ENCODE measurements around the gene HDAC4. TPM values are rescaled to one million over a fixed set of nuclear protein-coding genes. Genes with fewer than 3 reads are reported as not detected.

Gene HDAC4
- total RNA-seq, 1 experiment from 2014 or later: 61.5 TPM

DNA sequence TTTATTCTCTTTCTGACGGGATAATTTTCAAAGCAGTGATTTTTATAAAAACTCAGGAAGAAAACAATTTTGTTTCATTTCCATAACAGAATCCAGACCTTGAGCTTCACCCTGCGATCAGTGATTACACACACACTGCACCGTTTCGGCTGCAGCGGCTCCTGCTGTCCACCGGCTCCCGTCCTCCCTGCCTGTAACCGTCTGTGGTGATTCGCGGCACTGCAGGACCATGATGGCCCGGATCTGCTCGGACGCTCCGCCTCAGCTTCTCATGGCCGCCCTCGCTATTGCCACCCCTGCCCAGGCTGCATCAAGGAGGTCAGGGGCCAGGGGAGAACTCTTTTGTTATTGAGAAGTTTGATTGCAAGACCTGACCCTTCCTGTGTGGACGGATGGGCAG lies 306.9 kb downstream of the HDAC4 start:
- Histone ChIP-seq H3K9me3 (ENCODE audit: insufficient read depth, low read depth) (no peaks in the 10 kb centered on the region), H3F3A (ENCODE audit: insufficient read depth, low read depth) (no peaks in the 10 kb centered on the region), H3K79me2 (ENCODE audit: low read depth) (no peaks in the 10 kb centered on the region), H3K27me3 (ENCODE audit: insufficient read depth, low read depth) (no peaks in the 10 kb centered on the region), H3K4me2 (no peak overlapping the region), H2AFZ (no peak overlapping the region), H3K4me1 (replicated peaks; ENCODE audit: insufficient read depth) (no peaks in the 10 kb centered on the region), H4K20me1 (ENCODE audit: insufficient read depth) (no peaks in the 10 kb centered on the region), H3K27ac (no peak overlapping the region), H3K9me2 (ENCODE audit: insufficient read depth) (no peaks in the 10 kb centered on the region), H3K4me3 (no peak overlapping the region), H3K36me3 (ENCODE audit: low read depth) (no peaks in the 10 kb centered on the region)
- POLR2A ChIA-PET (ENCODE audit: unreplicated experiment): no interaction called here
- CTCF ChIA-PET: no interaction called here
- intact Hi-C loops (cut with micrococcal nuclease; ENCODE audit: unreplicated experiment): no loop called here
- no TSS peak for BruUV-seq (replicated peaks)
- DNase-seq: no peak
- no peak for TF ChIP-seq EZH2 (IDR thresholded peaks at IDR 0.05; ENCODE audit: low read depth)
- TF ChIP-seq, protein P1, sequence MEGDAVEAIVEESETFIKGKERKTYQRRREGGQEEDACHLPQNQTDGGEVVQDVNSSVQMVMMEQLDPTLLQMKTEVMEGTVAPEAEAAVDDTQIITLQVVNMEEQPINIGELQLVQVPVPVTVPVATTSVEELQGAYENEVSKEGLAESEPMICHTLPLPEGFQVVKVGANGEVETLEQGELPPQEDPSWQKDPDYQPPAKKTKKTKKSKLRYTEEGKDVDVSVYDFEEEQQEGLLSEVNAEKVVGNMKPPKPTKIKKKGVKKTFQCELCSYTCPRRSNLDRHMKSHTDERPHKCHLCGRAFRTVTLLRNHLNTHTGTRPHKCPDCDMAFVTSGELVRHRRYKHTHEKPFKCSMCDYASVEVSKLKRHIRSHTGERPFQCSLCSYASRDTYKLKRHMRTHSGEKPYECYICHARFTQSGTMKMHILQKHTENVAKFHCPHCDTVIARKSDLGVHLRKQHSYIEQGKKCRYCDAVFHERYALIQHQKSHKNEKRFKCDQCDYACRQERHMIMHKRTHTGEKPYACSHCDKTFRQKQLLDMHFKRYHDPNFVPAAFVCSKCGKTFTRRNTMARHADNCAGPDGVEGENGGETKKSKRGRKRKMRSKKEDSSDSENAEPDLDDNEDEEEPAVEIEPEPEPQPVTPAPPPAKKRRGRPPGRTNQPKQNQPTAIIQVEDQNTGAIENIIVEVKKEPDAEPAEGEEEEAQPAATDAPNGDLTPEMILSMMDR (conservative IDR thresholded peaks at IDR 0.05): no peak

DNA sequence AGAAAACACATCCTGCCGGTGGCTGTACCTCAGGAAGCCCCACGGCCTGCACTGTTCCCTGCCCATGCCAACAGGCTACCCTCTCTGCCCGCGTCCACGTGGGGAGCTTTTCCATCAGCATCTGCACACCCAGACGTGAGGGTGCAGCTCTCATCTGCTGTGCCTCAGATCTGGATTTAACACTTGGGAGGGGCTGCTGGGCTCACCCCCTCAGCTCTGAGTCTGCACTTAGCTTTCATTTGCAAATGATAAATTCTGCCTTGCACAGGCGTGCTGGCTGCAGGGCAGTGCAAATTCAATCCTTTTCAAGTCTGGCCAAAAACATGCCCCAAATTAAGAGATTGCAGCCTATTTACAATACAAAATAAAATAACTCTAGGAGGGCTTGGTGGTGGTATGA lies 307.3 kb downstream of the HDAC4 start:
- DNase-seq: no peak

DNA sequence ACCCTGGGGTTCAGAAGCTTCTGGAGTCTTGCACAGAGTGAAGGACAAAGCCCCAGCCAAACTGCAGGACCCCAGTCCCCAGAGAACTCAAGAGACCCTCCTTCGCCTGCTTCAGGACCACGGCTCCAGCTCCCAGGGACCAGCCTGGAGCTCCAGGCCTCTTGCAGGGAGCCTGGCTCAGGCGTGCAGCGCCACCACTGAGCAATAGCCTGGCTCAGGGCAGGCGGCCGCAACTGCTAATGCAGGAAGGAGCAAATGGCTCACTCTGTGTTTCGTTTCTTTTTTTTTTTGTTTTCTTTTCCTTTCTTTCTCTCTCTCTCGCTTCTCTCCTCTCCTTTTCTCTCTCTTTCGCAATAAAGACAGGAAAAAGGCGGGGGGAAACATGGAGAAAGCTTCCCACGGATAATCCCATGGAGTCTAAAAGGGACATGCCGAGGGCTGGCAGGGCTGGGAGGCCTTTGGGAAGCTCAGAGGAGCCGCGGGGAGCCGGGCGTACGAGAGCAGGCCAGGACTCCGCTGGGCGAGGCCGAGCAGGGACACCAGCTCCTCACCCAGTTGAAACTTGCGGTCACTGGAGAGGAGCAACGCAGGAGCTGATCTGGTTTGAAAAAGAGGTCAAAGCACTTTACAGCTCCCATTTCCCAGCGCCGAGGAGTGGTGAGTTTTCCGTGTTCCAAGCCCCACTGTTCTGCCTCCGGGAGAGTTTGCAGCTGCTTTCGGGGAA lies 308.1 kb downstream of the HDAC4 start:
- Histone ChIP-seq H3K4me2 (no peak overlapping the region), H3F3A (ENCODE audit: insufficient read depth, low read depth) (no peaks in the 10 kb centered on the region), H3K27ac (no peak overlapping the region), H3K9me3 (ENCODE audit: insufficient read depth, low read depth) (no peaks in the 10 kb centered on the region), H3K27me3 (ENCODE audit: insufficient read depth, low read depth) (no peaks in the 10 kb centered on the region), H2AFZ (no peak overlapping the region), H3K4me3 (no peak overlapping the region), H3K79me2 (ENCODE audit: low read depth) (no peaks in the 10 kb centered on the region), H3K9me2 (ENCODE audit: insufficient read depth) (no peaks in the 10 kb centered on the region), H4K20me1 (ENCODE audit: insufficient read depth) (no peaks in the 10 kb centered on the region), H3K4me1 (replicated peaks; ENCODE audit: insufficient read depth) (no peaks in the 10 kb centered on the region), H3K36me3 (ENCODE audit: low read depth) (no peaks in the 10 kb centered on the region)
- intact Hi-C loops (cut with micrococcal nuclease; ENCODE audit: unreplicated experiment): no loop called here
- CTCF ChIA-PET: no interaction called here
- no peak for DNase-seq
- no TSS peak for BruUV-seq (replicated peaks)
- POLR2A ChIA-PET (ENCODE audit: unreplicated experiment): no interaction called here
- TF ChIP-seq, protein P1 (conservative IDR thresholded peaks at IDR 0.05): no peak

More for the DNA sequence above, 307.3 kb downstream of the HDAC4 start:
- intact Hi-C loops (cut with micrococcal nuclease; ENCODE audit: unreplicated experiment): no loop called here
- no peaks in the 10 kb centered on the region for H3K9me2 ChIP-seq (ENCODE audit: insufficient read depth)
- no peak overlapping the region for H3K27ac ChIP-seq
- H3K4me3 ChIP-seq: no peak overlapping the region
- no peak overlapping the region for H2AFZ ChIP-seq
- no peak for TF ChIP-seq EZH2 (IDR thresholded peaks at IDR 0.05; ENCODE audit: low read depth)
- TF ChIP-seq, protein P1 (conservative IDR thresholded peaks at IDR 0.05): no peak
- H3F3A ChIP-seq (ENCODE audit: insufficient read depth, low read depth): no peaks in the 10 kb centered on the region
- no peaks in the 10 kb centered on the region for H3K36me3 ChIP-seq (ENCODE audit: low read depth)
- H3K79me2 ChIP-seq (ENCODE audit: low read depth): no peaks in the 10 kb centered on the region
- H3K9me3 ChIP-seq (ENCODE audit: insufficient read depth, low read depth): no peaks in the 10 kb centered on the region
- H4K20me1 ChIP-seq (ENCODE audit: insufficient read depth): no peaks in the 10 kb centered on the region
- ChIA-PET POLR2A (ENCODE audit: unreplicated experiment) (no interaction called here), CTCF (no interaction called here)
- no TSS peak for BruUV-seq (replicated peaks)
- no peaks in the 10 kb centered on the region for H3K4me1 ChIP-seq (replicated peaks; ENCODE audit: insufficient read depth)
- no peak overlapping the region for H3K4me2 ChIP-seq
- no peaks in the 10 kb centered on the region for H3K27me3 ChIP-seq (ENCODE audit: insufficient read depth, low read depth)
